T-helper 1 cell treated with Interleukin-12 subunit alpha and Interleukin-12 subunit beta and Interleukin-4 antibody, amounts not matched to agents 30 ng/mL and 1 ng/mL, for 36 hours (primary cell): Measurements from ENCODE around the gene ST14. TPM values are rescaled to one million over a fixed set of nuclear protein-coding genes. Genes with fewer than 3 reads are reported as not detected.

Experiments used
- intact Hi-C: fragments of 100-400 bp; cut with micrococcal nuclease; formaldehyde crosslinking; loops from one replicate; pipeline ENCODE4 v1.15.1; 2024
- total RNA-seq: library from RNA; stranded (reverse); gene quantifications from 2 replicates; pipeline ENCODE4 v1.2.3, GENCODE V29; 2022

ST14 gene
- total RNA-seq, result not detected in 2 replicates

DNA sequence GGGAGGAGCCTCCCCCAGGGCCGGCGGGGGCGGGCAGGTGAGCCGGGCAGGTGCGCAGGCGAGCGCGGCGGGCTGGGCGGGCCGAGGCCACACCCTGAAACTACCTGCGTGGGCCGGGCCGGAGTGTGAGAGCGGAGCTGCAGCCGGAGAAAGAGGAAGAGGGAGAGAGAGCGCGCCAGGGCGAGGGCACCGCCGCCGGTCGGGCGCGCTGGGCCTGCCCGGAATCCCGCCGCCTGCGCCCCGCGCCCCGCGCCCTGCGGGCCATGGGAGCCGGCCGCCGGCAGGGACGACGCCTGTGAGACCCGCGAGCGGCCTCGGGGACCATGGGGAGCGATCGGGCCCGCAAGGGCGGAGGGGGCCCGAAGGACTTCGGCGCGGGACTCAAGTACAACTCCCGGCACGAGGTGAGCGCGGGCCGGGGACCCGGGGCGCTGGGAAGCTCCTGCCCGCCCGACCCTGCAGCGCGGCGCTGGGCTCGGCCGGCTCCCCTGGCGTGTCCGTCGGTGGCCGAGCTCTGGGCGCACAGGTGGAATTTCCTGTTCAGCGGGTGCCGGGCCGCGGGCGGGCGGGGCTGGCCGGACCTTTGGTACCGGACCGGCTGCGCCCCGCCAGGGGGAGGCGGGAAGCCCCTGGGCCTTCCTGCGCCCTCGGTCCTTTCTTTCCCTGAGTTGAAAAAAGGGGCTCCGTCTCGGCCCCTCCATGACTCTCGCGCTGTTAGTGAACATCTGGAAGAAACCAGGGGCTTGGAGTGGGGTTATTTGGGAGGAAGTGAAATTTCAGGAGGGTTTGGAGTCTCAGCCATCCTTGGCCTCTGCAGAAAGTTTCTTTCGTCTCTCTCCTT is at the start of gene ST14:
ST14 (plus strand) TSS at position 126 of the 841 bp plus-strand sequence; CDS start at position 324, 198 bp downstream.
- intact Hi-C loops, result no loop called here

DNA sequence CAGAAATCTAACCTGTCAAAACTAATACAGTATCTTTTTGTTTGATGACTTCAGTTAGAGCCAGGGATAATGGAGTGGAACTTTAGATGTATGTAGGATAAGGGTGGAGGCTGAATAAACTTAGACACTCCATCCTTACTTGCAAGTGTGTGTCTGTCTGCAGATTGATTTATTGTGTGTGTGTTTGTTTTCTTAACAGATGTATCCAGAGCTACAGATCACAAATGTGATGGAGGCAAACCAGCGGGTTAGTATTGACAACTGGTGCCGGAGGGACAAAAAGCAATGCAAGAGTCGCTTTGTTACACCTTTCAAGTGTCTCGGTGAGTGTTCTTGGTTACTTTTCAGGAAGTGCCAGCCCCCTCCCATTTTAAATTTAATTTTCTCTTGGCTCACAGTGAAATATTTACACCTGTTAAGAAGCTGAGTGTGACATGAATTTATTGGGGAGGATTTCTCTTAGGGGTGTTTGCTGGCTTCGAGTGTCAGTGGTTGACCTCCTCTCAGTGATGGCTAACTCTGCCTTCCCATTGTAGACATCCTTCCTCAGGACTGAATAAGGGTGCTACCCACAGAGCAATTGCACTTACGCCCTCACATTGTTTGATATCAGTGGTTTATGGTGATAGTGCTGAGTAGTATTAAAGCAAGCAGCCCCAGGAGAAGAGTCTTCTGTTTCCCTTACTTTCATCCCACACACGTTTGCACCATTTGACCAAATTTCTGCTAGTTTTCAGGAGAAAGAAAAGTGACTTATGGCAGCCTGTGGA is 49.1 kb upstream of the ST14 start:
- intact Hi-C loops, result no loop called here

DNA sequence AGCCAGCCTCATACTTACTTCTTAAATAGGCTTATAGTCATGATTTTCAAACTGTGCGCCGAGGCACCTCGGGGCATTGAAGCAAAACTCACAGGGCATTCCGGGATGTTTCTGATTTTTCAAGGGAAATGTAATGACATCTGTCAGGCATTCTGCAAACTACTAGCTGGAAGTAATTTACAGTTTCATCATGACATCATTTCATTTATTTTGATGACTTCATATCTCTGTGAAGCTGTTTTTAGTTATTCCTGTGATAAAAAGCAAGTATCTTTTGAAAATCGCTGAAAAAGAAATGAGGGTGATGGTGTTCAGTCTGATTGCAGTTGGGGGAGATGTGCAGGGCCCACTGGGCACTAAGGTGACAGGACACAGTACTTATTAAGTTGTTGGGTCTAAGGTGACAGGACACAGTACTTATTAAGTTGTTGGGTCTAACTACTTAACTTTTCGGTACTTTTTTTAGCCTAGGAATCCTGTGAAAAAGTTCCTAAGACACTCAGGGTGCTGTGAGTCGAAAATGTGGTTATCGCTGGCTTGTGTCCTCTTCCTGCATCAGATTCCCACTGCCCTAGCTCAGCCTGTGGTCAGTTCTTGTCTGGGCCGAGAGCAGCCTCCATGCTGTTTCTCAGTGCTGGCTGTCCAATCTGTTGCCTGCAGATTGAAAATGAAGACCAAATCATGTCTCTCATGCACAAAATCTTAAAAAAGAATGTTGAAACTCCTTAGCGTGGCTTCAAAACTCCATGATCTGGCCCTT is 47.3 kb upstream of the ST14 start:
- intact Hi-C loops, result no loop called here

DNA sequence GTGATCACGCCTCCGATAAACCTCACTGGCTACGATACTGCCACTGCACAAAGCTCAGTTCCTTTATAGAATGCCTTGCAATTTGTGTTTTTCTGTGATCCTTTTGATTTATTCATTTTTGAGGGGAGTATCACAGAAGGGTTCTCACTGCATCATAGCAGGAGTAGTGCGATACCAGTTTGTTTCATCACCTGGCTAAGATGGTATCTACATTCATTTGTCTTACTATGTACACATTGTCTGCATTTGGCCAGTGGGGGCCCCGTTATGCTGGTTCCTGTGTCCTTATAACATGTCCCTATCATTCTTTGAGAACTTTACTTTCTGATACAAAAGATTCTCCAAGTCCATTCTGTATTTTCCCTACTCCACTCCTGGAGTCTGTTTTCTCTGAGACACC is 45.3 kb upstream of the ST14 start:
- intact Hi-C loops, result no loop called here

DNA sequence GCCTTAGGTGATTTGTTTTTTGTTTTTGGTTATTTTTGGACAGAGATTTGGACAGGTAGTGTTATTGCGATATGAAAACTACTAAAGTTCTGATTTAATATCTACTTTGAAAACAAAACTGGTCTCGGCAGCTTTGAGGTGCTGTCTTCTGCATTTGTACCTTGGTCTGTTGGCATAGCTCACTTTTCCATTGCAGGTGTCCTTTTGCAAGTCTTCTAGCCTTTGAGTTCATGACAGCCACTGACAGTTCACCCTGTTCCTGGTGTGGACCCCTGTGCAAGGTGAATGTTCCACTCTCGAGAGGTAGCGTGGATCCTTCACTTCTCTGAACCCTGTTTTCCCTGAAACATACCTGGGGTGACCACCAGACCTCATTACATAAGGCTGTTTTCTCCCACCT is 44.9 kb upstream of the ST14 start:
- intact Hi-C loops, result no loop called here

DNA sequence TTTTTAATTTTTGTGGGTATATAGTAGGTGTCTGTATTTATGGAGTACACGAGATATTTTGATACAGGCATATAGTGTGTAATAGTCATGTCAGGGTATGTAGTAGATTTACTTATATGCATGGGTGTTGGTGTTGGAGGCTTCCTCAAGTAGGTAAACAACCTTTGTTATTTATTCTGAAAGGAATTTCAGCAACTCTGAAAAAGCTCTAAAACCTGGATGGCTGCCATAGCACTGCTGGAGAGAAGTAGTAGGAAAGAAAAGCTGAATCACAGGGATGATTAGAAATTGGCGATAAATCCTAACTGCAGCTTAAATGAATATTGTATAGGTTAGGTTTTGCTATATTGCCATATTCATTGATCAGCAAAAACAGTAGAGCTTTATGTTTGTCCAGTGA is 44.4 kb upstream of the ST14 start:
- intact Hi-C loops, result no loop called here

DNA sequence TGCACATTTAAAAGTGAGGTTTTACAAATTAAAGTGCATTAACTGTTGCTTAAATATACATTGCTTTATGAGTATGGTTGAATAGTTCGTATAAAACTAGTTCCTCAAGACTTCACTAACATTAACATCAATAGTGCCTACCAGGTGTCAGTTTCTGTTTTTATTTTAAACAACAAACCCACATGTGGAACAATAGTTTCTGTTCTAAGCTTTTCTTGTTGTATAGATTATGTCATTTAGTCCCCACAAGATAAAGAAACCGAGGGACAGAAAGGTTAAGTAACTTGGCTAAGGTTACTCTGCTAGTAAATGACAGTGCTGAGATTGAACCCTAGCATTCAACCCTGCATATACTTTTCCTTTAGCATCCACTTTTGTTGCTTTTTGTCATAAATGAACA is 41.4 kb upstream of the ST14 start:
- intact Hi-C loops, result no loop called here

DNA sequence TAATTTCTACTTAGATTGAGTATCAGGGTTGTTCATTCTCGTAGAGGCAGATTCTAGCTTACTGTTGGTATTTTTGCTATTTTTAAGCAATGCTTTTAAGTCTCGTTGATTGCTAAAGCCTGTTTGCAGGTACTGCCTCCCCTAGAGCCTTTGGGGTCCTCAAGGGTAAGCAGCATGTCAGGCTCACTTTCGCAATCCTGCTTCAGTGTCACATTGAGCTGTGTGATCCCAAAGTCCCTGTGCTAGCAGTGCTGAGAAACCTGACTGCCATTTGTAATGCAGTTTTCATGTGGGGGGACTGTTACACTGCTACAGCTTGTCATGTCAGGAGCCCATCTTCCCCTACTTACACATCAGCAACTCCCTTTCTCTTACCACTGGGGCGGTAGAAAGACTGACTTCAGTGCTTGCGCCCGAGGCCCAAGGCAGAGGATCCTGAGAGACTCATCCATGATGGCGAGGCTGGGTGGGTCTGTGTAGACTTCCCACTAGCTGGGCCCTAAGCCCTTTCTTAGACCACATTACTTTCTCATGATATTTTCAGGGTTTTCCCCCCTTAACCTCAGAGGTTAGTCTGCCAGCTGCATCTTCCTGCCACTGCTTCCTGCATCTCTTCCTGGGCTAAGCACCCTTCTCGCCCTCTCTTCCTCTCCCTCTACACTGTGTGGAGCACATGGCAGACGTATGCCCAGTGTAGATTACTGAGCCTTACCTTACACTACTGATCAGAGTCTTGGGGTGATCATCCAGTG is 40.8 kb upstream of the ST14 start:
- intact Hi-C loops, result no loop called here

DNA sequence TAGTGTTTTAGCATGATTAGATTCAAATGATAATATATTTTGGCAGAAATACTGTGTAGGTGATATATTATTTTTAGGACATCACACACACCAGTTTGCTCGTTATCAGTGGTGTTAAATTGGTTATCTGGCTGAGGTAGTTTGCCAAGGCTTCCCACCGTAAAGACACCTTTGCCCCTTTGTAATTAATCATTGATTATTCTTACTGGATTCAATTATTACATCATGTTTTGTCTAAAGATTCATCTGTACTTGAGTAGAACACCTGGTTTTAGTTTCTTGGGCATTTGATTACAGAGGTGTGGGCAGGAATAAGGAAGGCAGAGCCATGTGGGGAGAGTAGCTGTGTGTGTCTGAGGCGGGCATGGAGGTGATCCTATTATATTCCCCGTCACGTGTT is 39.5 kb upstream of the ST14 start:
- intact Hi-C loops, result no loop called here

DNA sequence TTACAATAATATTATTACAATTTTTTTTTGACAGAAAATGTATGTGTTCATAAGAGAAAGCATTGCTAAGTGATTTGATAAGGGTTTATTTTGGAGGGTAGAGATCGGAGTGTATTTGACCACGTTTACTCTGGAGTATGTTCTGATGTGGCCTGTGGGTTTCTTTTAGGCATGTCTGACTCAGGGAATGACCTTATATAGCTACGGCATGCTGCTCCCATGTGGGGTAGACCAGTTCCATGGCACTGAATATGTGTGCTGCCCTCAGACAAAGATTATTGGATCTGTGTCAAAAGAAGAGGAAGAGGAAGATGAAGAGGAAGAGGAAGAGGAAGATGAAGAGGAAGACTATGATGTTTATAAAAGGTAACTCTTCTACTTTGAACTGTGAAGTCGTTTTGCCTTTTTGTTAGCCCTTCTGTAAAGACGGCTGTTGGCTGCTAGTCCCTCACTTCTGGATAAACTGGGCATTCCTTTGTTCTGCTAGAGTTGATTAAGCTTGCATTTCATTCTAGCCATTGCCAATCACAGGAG is 38.1 kb upstream of the ST14 start:
- intact Hi-C loops, result no loop called here

DNA sequence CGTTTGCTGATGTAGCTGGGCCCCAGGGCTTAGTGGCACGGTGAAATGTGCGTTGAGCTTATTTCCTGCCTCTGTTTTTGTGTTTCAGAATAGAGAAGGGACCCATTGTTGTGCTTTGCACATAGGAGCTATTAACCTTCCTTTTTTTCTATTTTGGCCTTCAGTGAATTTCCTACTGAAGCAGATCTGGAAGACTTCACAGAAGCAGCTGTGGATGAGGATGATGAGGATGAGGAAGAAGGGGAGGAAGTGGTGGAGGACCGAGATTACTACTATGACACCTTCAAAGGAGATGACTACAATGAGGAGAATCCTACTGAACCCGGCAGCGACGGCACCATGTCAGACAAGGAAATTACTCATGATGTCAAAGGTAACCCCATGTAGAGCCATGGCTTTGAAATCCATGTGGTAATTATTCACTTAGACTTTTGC is 37.4 kb upstream of the ST14 start:
- intact Hi-C loops, result no loop called here

DNA sequence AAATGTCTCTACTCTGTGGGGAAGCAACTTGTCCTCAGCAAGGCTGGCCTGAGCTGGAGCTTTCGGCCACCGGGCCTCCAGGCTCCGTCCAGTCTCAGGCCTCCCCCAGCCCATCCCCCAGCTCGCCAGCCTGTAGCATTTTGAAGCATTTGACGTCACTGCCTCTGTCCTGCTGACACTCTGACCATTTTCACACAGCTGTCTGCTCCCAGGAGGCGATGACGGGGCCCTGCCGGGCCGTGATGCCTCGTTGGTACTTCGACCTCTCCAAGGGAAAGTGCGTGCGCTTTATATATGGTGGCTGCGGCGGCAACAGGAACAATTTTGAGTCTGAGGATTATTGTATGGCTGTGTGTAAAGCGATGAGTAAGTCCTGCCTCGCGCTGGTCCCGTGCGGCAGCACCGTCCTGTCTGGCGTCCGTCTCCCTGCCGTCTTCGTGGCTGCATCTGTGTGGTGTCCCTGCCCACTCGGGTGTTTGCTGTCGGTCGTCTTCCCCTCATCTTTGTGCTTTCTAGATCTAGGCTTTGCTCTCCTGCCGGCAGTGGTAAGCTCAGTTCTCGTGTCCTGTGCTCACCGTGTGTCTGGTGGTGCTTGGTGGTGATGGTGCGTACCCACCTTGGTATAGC is 36.1 kb upstream of the ST14 start:
- intact Hi-C loops, result no loop called here

DNA sequence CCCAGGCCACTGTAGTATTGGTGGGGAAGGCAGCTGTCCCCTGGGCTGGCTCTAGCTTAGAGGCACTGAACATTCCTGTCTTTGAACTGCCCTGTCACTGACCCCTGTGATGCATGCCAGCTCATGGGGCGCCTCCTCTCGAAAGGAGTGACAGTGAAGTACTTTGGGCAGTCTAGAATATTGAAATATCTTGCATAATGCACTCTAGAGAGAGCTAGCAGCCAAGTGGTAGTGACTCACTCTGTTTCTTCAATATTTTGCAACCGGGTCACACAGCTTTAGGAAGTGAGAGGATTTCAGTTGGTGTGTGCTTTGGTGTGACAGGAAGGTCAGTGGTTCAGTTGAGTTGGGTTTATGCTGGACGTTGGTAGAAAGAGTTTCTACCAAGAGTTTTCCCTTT is 35.5 kb upstream of the ST14 start:
- intact Hi-C loops, result no loop called here

DNA sequence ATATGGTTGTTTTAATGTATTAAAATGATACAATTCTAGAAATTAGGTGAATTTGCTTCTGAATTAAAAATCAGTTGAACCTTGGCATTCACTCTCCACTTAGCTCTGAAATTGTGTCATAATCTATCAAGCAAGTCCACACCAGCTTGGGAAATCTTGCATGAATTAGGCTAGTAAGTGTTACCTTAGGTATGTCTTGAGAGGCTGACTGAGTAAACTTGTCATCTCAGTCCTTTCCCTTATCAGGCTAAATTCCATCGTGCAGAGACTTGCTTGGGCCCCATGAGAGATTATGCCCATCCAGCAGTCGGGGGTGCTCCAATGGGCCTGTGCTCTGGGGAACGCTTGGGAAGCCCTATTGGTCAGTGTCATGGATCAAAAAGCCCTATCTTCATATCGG is 33.9 kb upstream of the ST14 start:
- intact Hi-C loops, result no loop called here

DNA sequence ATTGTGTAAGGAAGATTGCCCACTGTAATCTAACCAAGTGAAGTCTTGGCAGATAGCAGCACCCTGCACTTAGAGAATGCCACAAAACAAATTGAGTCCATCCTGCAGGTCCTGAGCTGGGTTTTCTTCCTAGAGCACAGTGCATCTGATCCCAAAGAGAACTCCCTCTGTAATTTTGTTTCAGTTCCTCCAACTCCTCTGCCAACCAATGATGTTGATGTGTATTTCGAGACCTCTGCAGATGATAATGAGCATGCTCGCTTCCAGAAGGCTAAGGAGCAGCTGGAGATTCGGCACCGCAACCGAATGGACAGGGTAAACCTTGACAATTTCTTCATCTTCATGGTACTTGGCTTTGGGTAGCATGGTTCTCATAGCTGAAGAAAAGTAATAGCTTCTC is 33.1 kb upstream of the ST14 start:
- intact Hi-C loops, result no loop called here

DNA sequence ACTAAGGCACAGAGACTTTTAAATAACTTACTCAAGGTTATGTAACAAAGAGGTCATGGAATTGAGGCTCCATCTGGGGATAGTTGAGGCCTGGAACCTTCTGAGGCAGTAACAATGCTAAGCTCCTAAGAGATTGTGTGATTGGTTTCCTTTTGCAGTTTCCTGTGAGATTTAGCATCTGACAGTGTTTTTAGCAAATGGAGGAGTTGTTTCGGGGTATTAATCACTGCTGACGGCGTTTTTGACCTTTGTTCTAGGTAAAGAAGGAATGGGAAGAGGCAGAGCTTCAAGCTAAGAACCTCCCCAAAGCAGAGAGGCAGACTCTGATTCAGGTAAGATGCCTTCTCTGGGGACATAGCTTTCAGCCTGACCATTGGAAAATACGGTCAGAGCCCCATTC is 32.1 kb upstream of the ST14 start:
- intact Hi-C loops, result no loop called here

DNA sequence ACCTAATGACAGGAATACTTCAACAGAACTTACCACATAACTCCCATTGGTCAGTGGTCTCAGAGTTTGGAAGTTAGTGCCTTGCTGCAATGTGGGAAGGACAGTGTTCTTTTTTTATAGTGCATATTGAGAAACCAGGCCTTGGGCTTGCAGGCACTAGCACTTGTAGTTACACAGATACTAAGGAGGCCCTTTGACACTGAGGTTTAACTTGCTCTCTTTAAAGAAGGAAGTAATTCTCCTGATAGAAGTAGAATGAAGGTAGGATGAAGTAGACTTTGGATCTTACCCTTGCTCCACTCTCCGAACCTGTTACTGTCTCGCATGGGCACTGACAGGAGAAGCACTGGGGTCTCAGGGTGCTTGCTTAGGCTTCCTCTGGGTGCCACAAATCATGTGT is 31.0 kb upstream of the ST14 start:
- intact Hi-C loops, result no loop called here

DNA sequence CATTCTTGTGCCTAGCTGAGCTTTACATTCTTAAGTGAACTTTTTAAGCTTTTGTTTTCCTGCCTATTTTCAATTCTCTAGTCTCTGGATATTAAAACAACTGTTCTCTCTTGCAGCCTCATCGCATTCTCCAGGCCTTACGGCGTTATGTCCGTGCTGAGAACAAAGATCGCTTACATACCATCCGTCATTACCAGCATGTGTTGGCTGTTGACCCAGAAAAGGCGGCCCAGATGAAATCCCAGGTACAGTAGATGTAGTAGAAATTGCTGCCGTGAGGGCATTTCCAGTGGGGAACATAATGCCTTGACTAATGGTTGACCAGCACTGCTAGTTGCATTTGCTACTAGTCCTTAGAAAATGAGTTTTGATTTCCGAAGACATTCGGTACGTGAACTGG is 29.7 kb upstream of the ST14 start:
- intact Hi-C loops, result no loop called here

DNA sequence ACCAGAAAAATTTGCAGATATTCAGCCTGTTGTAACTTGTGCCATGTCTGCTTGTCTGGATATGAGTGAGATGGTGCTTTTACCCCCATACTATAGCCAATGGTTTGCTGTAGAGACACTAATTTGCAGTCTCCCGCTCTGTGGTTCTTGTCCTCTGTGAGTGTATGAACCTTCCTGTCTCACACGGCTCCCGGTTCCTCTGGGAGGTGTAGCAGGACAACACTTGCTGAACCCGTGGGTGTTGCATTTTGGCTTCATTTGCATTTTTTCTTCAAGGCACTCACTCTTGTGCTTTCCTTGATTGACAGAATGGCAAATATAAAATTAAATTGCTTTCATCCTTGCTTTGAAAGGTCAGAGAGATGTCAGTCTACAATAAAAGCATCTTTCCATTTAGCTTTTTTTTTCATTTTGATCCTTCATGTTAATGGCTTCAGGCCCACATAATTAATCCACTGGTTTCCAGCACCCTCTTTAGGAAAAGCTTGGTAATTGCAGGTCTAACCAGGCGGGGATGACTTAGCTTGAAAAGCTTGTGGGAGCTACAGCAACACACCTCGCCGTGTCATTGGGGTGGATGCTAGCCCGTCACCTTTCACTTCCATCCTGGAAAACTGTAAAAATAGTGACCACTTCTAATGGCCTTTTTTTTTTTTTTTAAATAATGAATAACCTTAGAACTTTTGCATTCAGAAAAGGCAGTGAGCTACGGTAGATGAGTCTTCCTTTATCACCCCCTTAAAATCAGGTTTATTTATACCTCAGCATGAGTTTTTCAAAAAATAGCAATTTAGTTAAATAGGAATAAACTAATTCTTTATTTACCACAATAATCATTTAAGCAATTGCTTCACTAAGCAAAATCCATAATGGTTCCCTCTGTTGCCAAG is 27.4 kb upstream of the ST14 start:
- intact Hi-C loops, result loop anchor here (1.0 to 2.0 kb wide), 12 partner anchors 63 to 1015 kb away; partner anchors contain the start of genes APLP2 and PRDM10
